ENCODE results near the gene NUP35. TPM values are rescaled to one million over a fixed set of nuclear protein-coding genes. Genes with fewer than 3 reads are reported as not detected.

Gene NUP35, protein sequence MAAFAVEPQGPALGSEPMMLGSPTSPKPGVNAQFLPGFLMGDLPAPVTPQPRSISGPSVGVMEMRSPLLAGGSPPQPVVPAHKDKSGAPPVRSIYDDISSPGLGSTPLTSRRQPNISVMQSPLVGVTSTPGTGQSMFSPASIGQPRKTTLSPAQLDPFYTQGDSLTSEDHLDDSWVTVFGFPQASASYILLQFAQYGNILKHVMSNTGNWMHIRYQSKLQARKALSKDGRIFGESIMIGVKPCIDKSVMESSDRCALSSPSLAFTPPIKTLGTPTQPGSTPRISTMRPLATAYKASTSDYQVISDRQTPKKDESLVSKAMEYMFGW
- total RNA-seq: 24.9 TPM

GRCh38 chr2:183124222-183124956, at the start of gene NUP35:
Gene NUP35, plus strand, starts transcription at chr2:183124443. Its CDS starts 15 bp downstream, at chr2:183124458.
- DNase-seq: peak; percentile 93

DNA sequence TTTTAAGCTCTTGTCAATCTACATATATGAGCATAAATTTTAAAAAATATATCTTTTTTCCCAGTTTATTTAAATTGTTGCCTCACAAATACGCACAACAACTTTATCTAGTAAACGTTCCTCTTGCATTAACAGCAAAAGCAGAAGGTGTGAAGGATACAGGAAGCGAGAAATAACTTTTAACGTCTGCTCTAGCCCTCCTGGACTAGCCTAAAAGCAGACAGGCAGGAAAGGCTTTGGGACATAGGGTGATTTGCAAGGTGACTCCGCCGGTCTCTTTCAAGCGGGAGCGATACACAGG, 46.1 kb upstream of the NUP35 start:
- DNase-seq: no peak

- peak; percentile 92 for DNase-seq
These were observed 45.6 kb upstream of the NUP35 start, which contains the start of gene DUSP19 for GRCh38 chr2:183078464-183079138. Gene DUSP19, plus strand, starts transcription at chr2:183078747. Its CDS starts 187 bp downstream, at chr2:183078934.

- no peak for DNase-seq
These were observed 45.0 kb upstream of the NUP35 start for GRCh38 chr2:183079139-183079775.

- DNase-seq: no peak
These were observed 42.3 kb upstream of the NUP35 start for GRCh38 chr2:183081911-183082310.

DNA sequence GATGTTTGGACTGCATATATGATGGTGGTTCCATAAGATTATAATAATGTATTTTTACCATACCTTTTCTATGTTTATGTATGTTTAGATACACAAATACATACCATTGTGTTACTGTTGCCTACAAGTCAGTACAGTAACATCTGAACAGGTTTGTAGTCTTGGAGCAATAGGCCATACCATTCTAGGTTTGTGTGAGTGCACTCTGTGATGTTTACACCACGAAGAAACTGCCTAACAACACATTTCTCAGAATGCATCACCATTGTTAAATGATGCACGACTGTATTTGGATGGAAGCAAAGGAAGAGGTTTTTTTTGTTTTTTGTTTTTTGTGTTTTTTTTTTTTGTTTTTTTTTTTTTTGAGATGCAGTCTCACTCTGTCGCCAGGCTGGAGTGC, 36.2 kb upstream of the NUP35 start:
- no peak for DNase-seq

- no peak for DNase-seq
These were observed 34.9 kb upstream of the NUP35 start for GRCh38 chr2:183089192-183089851.

DNA sequence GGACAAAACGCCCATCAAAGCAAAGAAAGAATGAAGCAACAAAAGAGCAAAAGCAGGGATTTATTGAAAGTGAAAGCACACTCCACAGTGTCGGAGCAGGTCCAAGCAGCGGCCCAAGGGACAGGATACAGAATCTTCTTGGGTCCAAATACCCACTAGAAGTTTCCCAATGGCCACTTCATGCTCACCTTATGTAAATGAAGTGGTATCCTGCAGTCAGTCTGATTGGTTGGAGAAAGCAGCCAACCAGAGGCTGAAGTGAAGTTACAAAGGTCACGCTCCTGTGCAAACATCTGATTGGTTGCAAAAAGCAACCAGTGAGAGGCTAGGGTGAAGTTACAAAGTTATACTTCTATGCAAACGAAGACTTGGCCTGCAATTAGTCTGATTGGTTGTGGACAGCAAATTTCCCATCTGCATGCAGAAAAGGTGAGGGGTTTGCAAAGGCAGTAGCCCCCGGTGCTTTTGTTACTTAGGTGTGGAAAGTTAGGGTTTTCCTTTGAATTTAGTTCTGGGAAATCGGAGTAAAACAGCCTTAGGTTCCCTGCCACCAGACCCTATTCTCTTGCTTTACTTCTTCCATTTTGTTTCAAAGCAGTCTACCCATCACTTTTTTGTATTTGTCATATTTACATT, 32.8 kb upstream of the NUP35 start:
- DNase-seq: no peak

- no peak for DNase-seq
These were observed 32.3 kb upstream of the NUP35 start for GRCh38 chr2:183091954-183092345.

- DNase-seq: no peak
These were observed 30.2 kb upstream of the NUP35 start for GRCh38 chr2:183093857-183094657.

GRCh38 chr2:183105402-183106134, 18.7 kb upstream of the NUP35 start:
- no peak for DNase-seq

DNA sequence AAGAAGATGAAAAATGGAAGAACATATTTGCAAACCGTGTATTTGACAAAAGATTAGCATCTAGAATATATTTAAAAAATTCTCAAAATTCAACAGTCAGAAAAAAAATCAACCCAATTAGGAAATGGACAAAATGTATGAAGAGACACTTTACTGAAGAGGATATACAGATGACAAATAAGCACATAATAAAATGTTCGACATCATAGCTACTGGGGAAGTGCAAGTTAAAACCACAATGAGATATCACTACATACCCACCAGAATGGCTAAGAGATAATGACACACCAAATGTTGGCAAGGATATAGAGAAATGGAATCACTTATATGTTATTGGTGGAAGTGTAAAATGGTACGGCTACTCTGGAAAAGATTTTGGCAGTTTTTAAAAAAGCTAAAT, 11.7 kb upstream of the NUP35 start:
- DNase-seq: no peak

GRCh38 chr2:183113630-183114029, 10.6 kb upstream of the NUP35 start:
- no peak for DNase-seq

DNA sequence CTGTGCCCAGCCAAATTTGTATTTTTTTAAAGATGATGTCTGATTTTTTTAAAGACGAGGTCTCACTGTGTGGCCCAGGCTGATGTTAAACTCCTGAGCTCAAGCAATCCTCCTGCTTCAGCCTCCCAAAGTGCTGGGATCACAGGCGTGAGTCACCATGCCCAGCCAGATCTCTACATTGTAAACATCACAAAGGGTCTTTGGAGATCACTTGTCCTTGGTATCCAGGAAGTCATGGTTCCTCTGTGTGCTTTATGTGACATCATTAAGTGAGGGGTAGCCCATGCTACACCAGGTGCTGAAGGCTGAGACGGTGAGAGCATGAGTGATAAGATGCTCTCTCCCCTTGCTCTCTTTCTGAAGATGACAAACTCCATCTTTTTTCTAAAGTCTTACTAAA, 7.0 kb upstream of the NUP35 start:
- no peak for DNase-seq

DNA sequence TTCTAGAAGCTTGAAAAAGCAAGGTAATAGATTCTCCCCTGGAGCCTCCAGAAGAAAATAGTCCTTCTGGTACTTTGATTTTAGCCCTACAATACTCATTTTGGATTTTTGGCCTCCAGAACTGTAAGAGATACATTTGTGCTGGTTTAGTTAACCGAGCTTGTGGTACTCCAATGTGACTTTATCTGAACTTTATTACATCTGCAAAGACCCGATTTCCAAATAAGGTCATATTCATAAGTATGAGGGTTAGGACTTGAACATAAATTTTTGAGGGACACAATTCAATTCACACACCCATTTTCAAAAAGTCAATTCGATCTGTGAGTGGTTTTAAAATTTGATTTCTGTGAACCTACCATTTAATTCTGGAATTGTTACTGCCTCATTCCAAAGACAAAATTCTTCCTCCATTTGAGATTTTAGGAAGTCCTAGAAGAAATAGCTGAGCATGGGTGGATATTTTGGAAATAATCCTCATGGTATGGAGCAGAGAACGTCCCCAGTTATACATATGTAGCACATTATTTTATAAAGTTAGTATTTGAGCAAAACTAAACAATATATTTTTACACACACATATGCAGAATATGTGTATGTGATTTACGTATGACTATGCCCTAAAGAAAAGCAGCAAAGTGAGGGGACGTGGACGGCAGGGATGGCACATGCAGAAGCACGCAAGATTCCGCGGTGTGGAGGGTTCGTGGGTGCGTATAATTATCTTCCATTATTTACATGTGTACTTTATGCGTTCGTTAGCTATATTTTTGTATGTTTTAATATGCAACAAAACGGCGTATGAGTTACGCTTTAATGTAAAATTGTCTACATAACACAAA, 905 bp upstream of the NUP35 start:
- DNase-seq: no peak

DNA sequence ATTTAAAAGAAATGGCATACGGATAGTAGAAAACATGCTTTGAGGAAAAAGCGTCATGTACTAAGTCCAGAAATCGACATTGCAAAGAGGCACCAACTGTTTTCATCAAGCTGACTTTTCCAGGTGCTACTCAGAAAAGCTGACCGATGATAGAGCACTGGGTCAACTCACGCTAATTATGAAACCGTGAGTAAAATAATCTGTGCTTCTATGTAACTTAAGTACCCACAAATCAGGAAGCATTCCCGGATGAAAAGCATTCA, 353 bp upstream of the NUP35 start:
- no peak for DNase-seq

DNA sequence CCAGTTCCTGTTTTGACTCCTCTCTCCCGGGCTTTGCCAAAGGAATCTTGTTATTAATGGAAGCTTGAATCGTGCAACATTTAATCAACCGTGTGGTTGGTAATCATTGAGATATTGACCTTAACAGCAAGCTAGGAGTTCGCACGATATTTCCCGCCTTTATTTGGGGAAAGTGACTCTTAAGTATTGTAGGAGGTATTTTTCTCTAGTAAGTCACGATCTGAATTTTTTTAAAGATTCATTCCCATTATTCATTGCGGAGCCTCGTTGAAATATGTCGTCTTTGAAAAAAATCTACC, 663 bp downstream of the NUP35 start:
- DNase-seq: peak; percentile 46

- no peak for DNase-seq
These were observed 1.6 kb downstream of the NUP35 start for GRCh38 chr2:183125659-183126341.

- no peak for DNase-seq
These were observed 2.4 kb downstream of the NUP35 start for GRCh38 chr2:183126635-183127034.
